Measurements from ENCODE around the gene FAAP20.

DNA sequence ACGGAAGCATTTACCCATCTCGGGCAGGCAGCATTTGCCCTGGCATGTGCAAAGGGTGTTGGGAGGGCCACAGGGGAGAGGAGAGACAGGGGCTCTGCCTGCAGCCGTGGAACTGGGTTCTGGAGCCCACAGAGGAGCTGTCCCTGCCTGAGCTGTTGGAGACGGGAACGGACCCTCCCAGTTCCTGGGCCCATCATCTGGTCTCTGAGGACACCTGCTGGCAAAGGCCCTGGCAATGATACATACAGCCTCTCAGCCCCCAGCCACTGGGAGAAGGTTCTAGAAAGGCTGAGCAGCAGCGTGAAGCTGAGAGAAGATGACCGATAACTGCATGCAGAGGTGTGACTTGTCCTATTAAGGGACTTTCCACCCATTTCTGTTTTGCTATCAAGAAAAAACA is 31.4 kb downstream of the FAAP20 start:
- TF ChIP-seq ZFP30 (CRISPR knock-in tag; IDR thresholded peaks at IDR 0.05) (no peak), POU6F1 (CRISPR knock-in tag; IDR thresholded peaks at IDR 0.05; ENCODE audit: borderline replicate concordance, low read depth) (no peak), OSR1 (CRISPR knock-in tag; IDR thresholded peaks at IDR 0.05) (no peak), ARNTL (CRISPR knock-in tag; IDR thresholded peaks at IDR 0.05; ENCODE audit: borderline replicate concordance, low read depth) (no peak), RARB (CRISPR knock-in tag; IDR thresholded peaks at IDR 0.05) (no peak), PATZ1 (CRISPR knock-in tag; IDR thresholded peaks at IDR 0.05; ENCODE audit: borderline replicate concordance) (no peak), TOX (CRISPR knock-in tag; IDR thresholded peaks at IDR 0.05; ENCODE audit: borderline replicate concordance) (no peak)
- TF ChIP-seq, protein P1, sequence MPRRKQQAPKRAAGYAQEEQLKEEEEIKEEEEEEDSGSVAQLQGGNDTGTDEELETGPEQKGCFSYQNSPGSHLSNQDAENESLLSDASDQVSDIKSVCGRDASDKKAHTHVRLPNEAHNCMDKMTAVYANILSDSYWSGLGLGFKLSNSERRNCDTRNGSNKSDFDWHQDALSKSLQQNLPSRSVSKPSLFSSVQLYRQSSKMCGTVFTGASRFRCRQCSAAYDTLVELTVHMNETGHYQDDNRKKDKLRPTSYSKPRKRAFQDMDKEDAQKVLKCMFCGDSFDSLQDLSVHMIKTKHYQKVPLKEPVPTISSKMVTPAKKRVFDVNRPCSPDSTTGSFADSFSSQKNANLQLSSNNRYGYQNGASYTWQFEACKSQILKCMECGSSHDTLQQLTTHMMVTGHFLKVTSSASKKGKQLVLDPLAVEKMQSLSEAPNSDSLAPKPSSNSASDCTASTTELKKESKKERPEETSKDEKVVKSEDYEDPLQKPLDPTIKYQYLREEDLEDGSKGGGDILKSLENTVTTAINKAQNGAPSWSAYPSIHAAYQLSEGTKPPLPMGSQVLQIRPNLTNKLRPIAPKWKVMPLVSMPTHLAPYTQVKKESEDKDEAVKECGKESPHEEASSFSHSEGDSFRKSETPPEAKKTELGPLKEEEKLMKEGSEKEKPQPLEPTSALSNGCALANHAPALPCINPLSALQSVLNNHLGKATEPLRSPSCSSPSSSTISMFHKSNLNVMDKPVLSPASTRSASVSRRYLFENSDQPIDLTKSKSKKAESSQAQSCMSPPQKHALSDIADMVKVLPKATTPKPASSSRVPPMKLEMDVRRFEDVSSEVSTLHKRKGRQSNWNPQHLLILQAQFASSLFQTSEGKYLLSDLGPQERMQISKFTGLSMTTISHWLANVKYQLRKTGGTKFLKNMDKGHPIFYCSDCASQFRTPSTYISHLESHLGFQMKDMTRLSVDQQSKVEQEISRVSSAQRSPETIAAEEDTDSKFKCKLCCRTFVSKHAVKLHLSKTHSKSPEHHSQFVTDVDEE (CRISPR knock-in tag; IDR thresholded peaks at IDR 0.05), result no peak
- TF ChIP-seq, protein P2, sequence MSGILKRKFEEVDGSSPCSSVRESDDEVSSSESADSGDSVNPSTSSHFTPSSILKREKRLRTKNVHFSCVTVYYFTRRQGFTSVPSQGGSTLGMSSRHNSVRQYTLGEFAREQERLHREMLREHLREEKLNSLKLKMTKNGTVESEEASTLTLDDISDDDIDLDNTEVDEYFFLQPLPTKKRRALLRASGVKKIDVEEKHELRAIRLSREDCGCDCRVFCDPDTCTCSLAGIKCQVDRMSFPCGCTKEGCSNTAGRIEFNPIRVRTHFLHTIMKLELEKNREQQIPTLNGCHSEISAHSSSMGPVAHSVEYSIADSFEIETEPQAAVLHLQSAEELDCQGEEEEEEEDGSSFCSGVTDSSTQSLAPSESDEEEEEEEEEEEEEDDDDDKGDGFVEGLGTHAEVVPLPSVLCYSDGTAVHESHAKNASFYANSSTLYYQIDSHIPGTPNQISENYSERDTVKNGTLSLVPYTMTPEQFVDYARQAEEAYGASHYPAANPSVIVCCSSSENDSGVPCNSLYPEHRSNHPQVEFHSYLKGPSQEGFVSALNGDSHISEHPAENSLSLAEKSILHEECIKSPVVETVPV (CRISPR knock-in tag; IDR thresholded peaks at IDR 0.05), result no peak

All from SK-N-SH treated with all-trans-retinoic acid at 6 μM for 48 hours (cell line).